GM12878 (cell line): ENCODE data around the gene ZDHHC1. TPM values are rescaled to one million over a fixed set of nuclear protein-coding genes. Genes with fewer than 3 reads are reported as not detected.

ENCODE experiments used
- ATAC-seq: fragments of 200-7000 bp; cut with Tn5 transposase; 3 replicates; pipeline ENCODE4 v1.9.1; 2020; ENCODE audit warnings: mild to moderate bottlenecking, moderate library complexity
- BruUV-seq: library from RNA; stranded (reverse); fragments of 400-500 nt; replicated peaks from 2 replicates; lab custom pipeline; 2021; lab: Mats Ljungman, UMichigan
- CTCF ChIA-PET: fragments of 300-600 bp; sonication (Branson Sonifier 250); formaldehyde crosslinking; extraction: SDS; loops from one replicate; lab custom pipeline; 2021; ENCODE audit warnings: inconsistent platforms; lab: Yijun Ruan, JAX
- POLR2A ChIA-PET: fragments of 350-600 bp; formaldehyde crosslinking; extraction: SDS; loops from one replicate; lab custom pipeline; 2021; ENCODE audit warnings: inconsistent platforms; lab: Charles Lee
- RAD21 ChIA-PET: fragments of 300-600 bp; sonication (Branson Sonifier 250); formaldehyde crosslinking; loops from one replicate; lab custom pipeline; 2023; ENCODE audit warnings: antibody characterized with exemption; ENCODE audit not compliant: unreplicated experiment; lab: Charles Lee
- SMC1A ChIA-PET: fragments of 300-600 bp; sonication (Branson Sonifier 250); formaldehyde crosslinking; loops from one replicate; lab custom pipeline; 2023; ENCODE audit not compliant: unreplicated experiment, uncharacterized antibody; lab: Charles Lee
- DNase-seq: peaks from one replicate; pipeline ENCODE4 v3.0.0-alpha.2; 2011; ENCODE audit warnings: low read depth, low spot score
- FAIRE-seq: peaks from 3 replicates; lab custom pipeline; 2011; peaks lifted over from hg19 to GRCh38; lab: Jason Lieb, UNC
- H2AFZ ChIP-seq: 2 replicates; pipeline ENCODE4 v1.6.0; 2011; ENCODE audit warnings: low read depth, low read length, control low read depth; ENCODE audit not compliant: control insufficient read depth
- H3K27ac ChIP-seq: 2 replicates; pipeline ENCODE4 v1.5.1; 2011; ENCODE audit warnings: control low read depth; ENCODE audit not compliant: control insufficient read depth, insufficient read depth
- H3K27me3 ChIP-seq, 2 experiments: replicated peaks in 1 of 2; 2 replicates each; pipeline versions ENCODE4 v1.6.0 to v1.6.1; 2011; ENCODE audit warnings: low read length in 1 of 2; ENCODE audit not compliant: control insufficient read depth in 2 of 2, insufficient read depth in 2 of 2
- H3K36me3 ChIP-seq, 2 experiments: 2 replicates each; pipeline ENCODE4 v1.5.1; 2011; ENCODE audit warnings: low read length in 1 of 2; ENCODE audit not compliant: control insufficient read depth in 2 of 2, insufficient read depth in 2 of 2
- H3K4me1 ChIP-seq: 2 replicates; pipeline ENCODE4 v1.6.1; 2011; ENCODE audit warnings: mild to moderate bottlenecking, low read length, moderate library complexity, mixed read lengths; ENCODE audit not compliant: control insufficient read depth, insufficient read depth
- H3K4me2 ChIP-seq: 2 replicates; pipeline ENCODE4 v1.6.0; 2011; ENCODE audit warnings: control low read depth; ENCODE audit not compliant: control insufficient read depth, insufficient read depth
- H3K4me3 ChIP-seq: fragments of 200-600 bp; sonication (generic); 2 replicates; pipeline ENCODE4 v1.5.1; 2016
- H3K79me2 ChIP-seq: 2 replicates; pipeline ENCODE4 v1.6.0; 2011; ENCODE audit warnings: low read length; ENCODE audit not compliant: control insufficient read depth, insufficient read depth
- H3K9ac ChIP-seq: 2 replicates; pipeline ENCODE4 v1.8.0; 2011; ENCODE audit warnings: low read length, control low read depth, mixed read lengths; ENCODE audit not compliant: control insufficient read depth, insufficient read depth
- H3K9me3 ChIP-seq: replicated peaks from 3 replicates; pipeline ENCODE4 v1.5.1; 2011; ENCODE audit warnings: mild to moderate bottlenecking, low read length; ENCODE audit not compliant: control insufficient read depth, insufficient read depth
- H4K20me1 ChIP-seq: 2 replicates; pipeline ENCODE4 v1.6.0; 2011; ENCODE audit not compliant: control insufficient read depth, insufficient read depth
- CHD4 ChIP-seq: fragments of 200-600 bp; sonication (generic); IDR thresholded peaks from 2 replicates; pipeline ENCODE4 v1.6.1; 2016; ENCODE audit warnings: mild to moderate bottlenecking
- E2F8 ChIP-seq: fragments of 450-650 bp; IDR thresholded peaks from 2 replicates; pipeline ENCODE4 v1.6.1; 2018; ENCODE audit warnings: mild to moderate bottlenecking, low read depth, moderate library complexity; ENCODE audit not compliant: partially characterized antibody
- ESRRA ChIP-seq: IDR thresholded peaks from 2 replicates; pipeline ENCODE4 v1.6.1; 2012; ENCODE audit warnings: mild to moderate bottlenecking, low read length, improper control_type of control experiment
- HDAC6 ChIP-seq: fragments of 200-600 bp; sonication (generic); IDR thresholded peaks from one replicate; pipeline ENCODE4 v1.8.0; 2017; ENCODE audit warnings: antibody characterized with exemption; ENCODE audit not compliant: unreplicated experiment
- MYB ChIP-seq: fragments of 150-350 bp; IDR thresholded peaks from 2 replicates; pipeline ENCODE4 v1.6.1; 2014; ENCODE audit warnings: mild to moderate bottlenecking, low read depth, low read length, borderline replicate concordance
- PRDM15 ChIP-seq: fragments of 450-650 bp; formaldehyde crosslinking; IDR thresholded peaks from 2 replicates; pipeline ENCODE4 v1.4.0; 2020; ENCODE audit warnings: mild to moderate bottlenecking, moderate library complexity
- SUZ12 ChIP-seq: fragments of 200-600 bp; sonication (generic); IDR thresholded peaks from one replicate; pipeline ENCODE4 v1.6.1; 2018; ENCODE audit warnings: antibody characterized with exemption, mild to moderate bottlenecking; ENCODE audit not compliant: unreplicated experiment
- ZNF687 ChIP-seq: fragments of 450-650 bp; IDR thresholded peaks from 2 replicates; pipeline ENCODE4 v1.6.1; 2017; ENCODE audit warnings: mild to moderate bottlenecking, moderate library complexity
- WGBS: methylation state at CpG from one replicate; pipeline ENCODE4 v1.1.6; 2016; ENCODE audit warnings: low lambda C conversion rate; ENCODE audit not compliant: insufficient replicate concordance, insufficient coverage; ENCODE audit errors: missing lambda C conversion rate; 5-methylcytosine and 5-hydroxymethylcytosine counted together
- in situ Hi-C: fragments of 300-500 bp; cut with MboI; formaldehyde crosslinking; loops from 9 replicates; pipeline ENCODE4 v1.14.3; 2018; ENCODE audit warnings: mixed read lengths
- intact Hi-C: fragments of 100-400 bp; cut with micrococcal nuclease; formaldehyde crosslinking; loops from one replicate; pipeline ENCODE4 v1.14.2; 2022; ENCODE audit not compliant: unreplicated experiment
- polyA plus RNA-seq, 11 experiments: library from polyadenylated mRNA; depleted of rRNA in 4 of 11; unstranded in 6 of 11; stranded (reverse) in 5 of 11; fragments of >200 nt; fragmentation: Nextera tagmentation in 4 of 11; fragmentation: Illumina TruSeq in 1 of 11; extraction: Ambion mirVana in 4 of 11; extraction: Trizol in 1 of 11; gene quantifications; 1 replicate in 1 of 11; 2 replicates in 10 of 11; pipeline versions ENCODE4 v1.2.1 to v1.2.3, GENCODE V29; 2011 to 2016; ENCODE audit warnings: inconsistent platforms in 2 of 11, missing spikeins in 2 of 11, low read depth in 1 of 11
- total RNA-seq, 4 experiments: library from RNA; depleted of rRNA in 3 of 4; stranded (reverse); fragments of >200 nt in 3 of 4; fragmentation: Illumina TruSeq in 1 of 4; extraction: Trizol in 1 of 4; gene quantifications; 2 replicates each; pipeline versions ENCODE4 v1.2.1 to v1.2.3, GENCODE V29; 2013 to 2021

Gene ZDHHC1
- total and polyA plus RNA-seq, 10 of the 15 experiments (the other 5 are each of a cell fraction or from before 2014, with no cell fraction given): 0.07 to 1.2 (median 0.66) TPM; not detected in 2

- BruUV-seq: no TSS peak
- intact Hi-C loops (loop anchor here (5.0 kb wide), 1 partner anchor 121 kb away; the partner anchor contains the start of gene PLEKHG4), in situ Hi-C loops (no loop called here)
- no peaks in the 10 kb centered on the region for H3K36me3 ChIP-seq
- H2AFZ ChIP-seq: no peak overlapping the region
- no peak overlapping the region for H3K4me3 ChIP-seq
- H3K27me3 ChIP-seq: peaks cover 6 to 12% of the 10 kb centered on the region in 2 experiments
- ATAC-seq: no peak
- no peak overlapping the region for H3K4me2 ChIP-seq
- H4K20me1 ChIP-seq: no peaks in the 10 kb centered on the region
- H3K79me2 ChIP-seq: no peaks in the 10 kb centered on the region
- ChIA-PET CTCF (interaction anchor here (0.5 to 1.2 kb wide), 2 partner anchors 40 to 137 kb away, joined by 3 to 6 read pairs; no protein-coding TSS in a partner anchor), POLR2A (no interaction called here), SMC1A (no interaction called here), RAD21 (no interaction called here)
- no peaks in the 10 kb centered on the region for H3K9me3 ChIP-seq
- no peak overlapping the region for H3K27ac ChIP-seq
- WGBS: 39% methylated on average over 22 of the region's 22 CpGs
- FAIRE-seq: no peak
- no peak for DNase-seq
- no peak overlapping the region for H3K9ac ChIP-seq
- H3K4me1 ChIP-seq: no peaks in the 10 kb centered on the region
- TF ChIP-seq ZNF687 (no peak), ESRRA (no peak), MYB (no peak), SUZ12 (no peak), PRDM15 (CRISPR knock-in tag) (no peak), HDAC6 (no peak), E2F8 (no peak), CHD4 (no peak)
Measured at GRCh38 chr16:67397812-67398545, 18.3 kb downstream of the ZDHHC1 start.
